ENCODE measurements around the gene BCL11A. TPM values are rescaled to one million over a fixed set of nuclear protein-coding genes. Genes with fewer than 3 reads are reported as not detected.

Gene BCL11A
- total RNA-seq, 1 donor from 2014 or later: 29.8 TPM

- no peak overlapping the region for H3K27ac Mint-ChIP-seq (ENCODE audit: unreplicated experiment)
- no peak overlapping the region for H3K27ac ChIP-seq (ENCODE audit: low read depth, low read length)
- no peaks in the 10 kb centered on the region for H3K36me3 Mint-ChIP-seq (ENCODE audit: low read depth, unreplicated experiment)
- no peak overlapping the region for H3K9ac ChIP-seq (ENCODE audit: low read length)
- no peaks in the 10 kb centered on the region for H3K79me2 ChIP-seq (ENCODE audit: insufficient read depth, low read length)
- no peaks in the 10 kb centered on the region for H3K9me3 ChIP-seq (ENCODE audit: insufficient read depth, low read depth, low read length)
- FAIRE-seq (no peak), DNase-seq (ENCODE audit: low read depth) (no peak)
- no peak overlapping the region for H3K4me2 ChIP-seq (ENCODE audit: low read length)
- peaks cover 2% of the 10 kb centered on the region for H3K4me1 Mint-ChIP-seq (ENCODE audit: low read depth, unreplicated experiment)
- no peak overlapping the region for H3K4me3 ChIP-seq (ENCODE audit: insufficient read depth, low read depth, low read length)
- H3K36me3 ChIP-seq (ENCODE audit: insufficient read depth, low read length): no peaks in the 10 kb centered on the region
- H3K27me3 Mint-ChIP-seq (ENCODE audit: low read depth, unreplicated experiment): peaks cover 7% of the 10 kb centered on the region
- peak; percentile 54 for TF ChIP-seq CTCF (IDR thresholded peaks at IDR 0.05; ENCODE audit: insufficient read depth, low read depth, low read length)
- no peak for TF ChIP-seq EZH2 (IDR thresholded peaks at IDR 0.05; ENCODE audit: insufficient read depth, low read length)
- peaks cover 53% of the 10 kb centered on the region for H3K27me3 ChIP-seq (ENCODE audit: insufficient read depth, low read length)
- no peaks in the 10 kb centered on the region for H3K9me3 Mint-ChIP-seq (ENCODE audit: unreplicated experiment)
- no peak overlapping the region for H2AFZ ChIP-seq (ENCODE audit: low read depth, low read length)
- no peak overlapping the region for H3K4me3 Mint-ChIP-seq (ENCODE audit: unreplicated experiment)
- H4K20me1 ChIP-seq (ENCODE audit: insufficient read depth, low read length): no peaks in the 10 kb centered on the region
- peaks cover 9% of the 10 kb centered on the region for H3K4me1 ChIP-seq (ENCODE audit: insufficient read depth, low read length)
Measured at GRCh38 chr2:60560734-60561644, 7.5 kb upstream of the BCL11A start.

- Mint-ChIP-seq H3K4me1 (ENCODE audit: low read depth, unreplicated experiment) (peaks cover 6% of the 10 kb centered on the region), H3K36me3 (ENCODE audit: low read depth, unreplicated experiment) (no peaks in the 10 kb centered on the region), H3K9me3 (ENCODE audit: unreplicated experiment) (no peaks in the 10 kb centered on the region), H3K27ac (ENCODE audit: unreplicated experiment) (no peak overlapping the region), H3K27me3 (ENCODE audit: low read depth, unreplicated experiment) (peaks cover 7% of the 10 kb centered on the region), H3K4me3 (ENCODE audit: unreplicated experiment) (no peak overlapping the region)
- no peaks in the 10 kb centered on the region for H3K79me2 ChIP-seq (ENCODE audit: insufficient read depth, low read length)
- DNase-seq (ENCODE audit: low read depth) (no peak), FAIRE-seq (no peak)
- H3K9me3 ChIP-seq (ENCODE audit: insufficient read depth, low read depth, low read length): no peaks in the 10 kb centered on the region
- H3K27me3 ChIP-seq (ENCODE audit: insufficient read depth, low read length): peaks cover 61% of the 10 kb centered on the region
- H3K4me2 ChIP-seq (ENCODE audit: low read length): no peak overlapping the region
- H3K36me3 ChIP-seq (ENCODE audit: insufficient read depth, low read length): no peaks in the 10 kb centered on the region
- no peak overlapping the region for H3K9ac ChIP-seq (ENCODE audit: low read length)
- H4K20me1 ChIP-seq (ENCODE audit: insufficient read depth, low read length): no peaks in the 10 kb centered on the region
- peaks cover 15% of the 10 kb centered on the region for H3K4me1 ChIP-seq (ENCODE audit: insufficient read depth, low read length)
- H3K4me3 ChIP-seq (ENCODE audit: insufficient read depth, low read depth, low read length): no peak overlapping the region
- H3K27ac ChIP-seq (ENCODE audit: low read depth, low read length): no peak overlapping the region
- TF ChIP-seq EZH2 (IDR thresholded peaks at IDR 0.05; ENCODE audit: insufficient read depth, low read length): no peak
- no peak for TF ChIP-seq CTCF (IDR thresholded peaks at IDR 0.05; ENCODE audit: insufficient read depth, low read depth, low read length)
- H2AFZ ChIP-seq (ENCODE audit: low read depth, low read length): no peak overlapping the region
Measured at GRCh38 chr2:60559880-60560279, 6.4 kb upstream of the BCL11A start.

GRCh38 chr2:60558536-60558935, 5.1 kb upstream of the BCL11A start:
- FAIRE-seq (no peak), DNase-seq (ENCODE audit: low read depth) (no peak)
- Mint-ChIP-seq H3K4me3 (ENCODE audit: unreplicated experiment) (no peak overlapping the region), H3K36me3 (ENCODE audit: low read depth, unreplicated experiment) (no peaks in the 10 kb centered on the region), H3K9me3 (ENCODE audit: unreplicated experiment) (no peaks in the 10 kb centered on the region), H3K27me3 (ENCODE audit: low read depth, unreplicated experiment) (peaks cover 7% of the 10 kb centered on the region), H3K4me1 (ENCODE audit: low read depth, unreplicated experiment) (peaks cover 6% of the 10 kb centered on the region), H3K27ac (ENCODE audit: unreplicated experiment) (no peak overlapping the region)
- no peaks in the 10 kb centered on the region for H3K9me3 ChIP-seq (ENCODE audit: insufficient read depth, low read depth, low read length)
- peaks cover 54% of the 10 kb centered on the region for H3K27me3 ChIP-seq (ENCODE audit: insufficient read depth, low read length)
- H2AFZ ChIP-seq (ENCODE audit: low read depth, low read length): no peak overlapping the region
- TF ChIP-seq CTCF (IDR thresholded peaks at IDR 0.05; ENCODE audit: insufficient read depth, low read depth, low read length) (no peak), EZH2 (IDR thresholded peaks at IDR 0.05; ENCODE audit: insufficient read depth, low read length) (no peak)
- H3K27ac ChIP-seq (ENCODE audit: low read depth, low read length): no peak overlapping the region
- no peaks in the 10 kb centered on the region for H4K20me1 ChIP-seq (ENCODE audit: insufficient read depth, low read length)
- H3K4me3 ChIP-seq (ENCODE audit: insufficient read depth, low read depth, low read length): no peak overlapping the region
- no peak overlapping the region for H3K9ac ChIP-seq (ENCODE audit: low read length)
- no peaks in the 10 kb centered on the region for H3K36me3 ChIP-seq (ENCODE audit: insufficient read depth, low read length)
- H3K4me2 ChIP-seq (ENCODE audit: low read length): no peak overlapping the region
- H3K79me2 ChIP-seq (ENCODE audit: insufficient read depth, low read length): no peaks in the 10 kb centered on the region
- peaks cover 15% of the 10 kb centered on the region for H3K4me1 ChIP-seq (ENCODE audit: insufficient read depth, low read length)
